Adipocyte (in vitro differentiated cells): ENCODE results near the gene CYB5R3.
"Not testable (repeated sequence)": the region's sequence is repeated elsewhere in the genome, so short reads cannot be mapped to it uniquely, and the experiment has no call there.

Source experiments
- DNase-seq: peaks from one replicate; pipeline ENCODE4 v3.0.0-alpha.2; 2015; ENCODE audit warnings: low read depth
- H3K27me3 ChIP-seq: replicated peaks from 2 replicates; pipeline ENCODE4 v1.7.0; 2013; ENCODE audit warnings: mild to moderate bottlenecking, low read length, moderate library complexity; ENCODE audit not compliant: control insufficient read depth, insufficient read depth
- H3K36me3 ChIP-seq: 2 replicates; pipeline ENCODE4 v1.7.0; 2013; ENCODE audit warnings: low read length, mild to moderate bottlenecking, moderate library complexity; ENCODE audit not compliant: control insufficient read depth, insufficient read depth, severe bottlenecking
- H3K4me1 ChIP-seq: 2 replicates; pipeline ENCODE4 v1.7.0; 2013; ENCODE audit warnings: mild to moderate bottlenecking, low read length, moderate library complexity; ENCODE audit not compliant: control insufficient read depth, insufficient read depth
- H3K4me3 ChIP-seq: 2 replicates; pipeline ENCODE4 v1.7.0; 2013; ENCODE audit warnings: mild to moderate bottlenecking, low read length, moderate library complexity
- H3K9ac ChIP-seq: 2 replicates; pipeline ENCODE4 v1.7.0; 2013; ENCODE audit warnings: mild to moderate bottlenecking, low read length, moderate library complexity
- H3K9me3 ChIP-seq: 2 replicates; pipeline ENCODE4 v1.7.0; 2013; ENCODE audit warnings: mild to moderate bottlenecking, low read length, moderate library complexity; ENCODE audit not compliant: control insufficient read depth

CYB5R3 gene

GRCh38 chr22:42686756-42687491 lies 37.7 kb upstream of the CYB5R3 start:
- H3K27me3 ChIP-seq, result no peaks in the 10 kb centered on the region
- no peaks in the 10 kb centered on the region for H3K9me3 ChIP-seq
- peaks cover 10% of the 10 kb centered on the region for H3K36me3 ChIP-seq
- no peak overlapping the region for H3K4me3 ChIP-seq
- peaks cover 87% of the 10 kb centered on the region for H3K4me1 ChIP-seq
- no peak for DNase-seq
- H3K9ac ChIP-seq, result peak overlapping the region; percentile 89

- H3K4me3 ChIP-seq, result no peak overlapping the region
- H3K9ac ChIP-seq, result peak overlapping the region; percentile 89
- peaks cover 4% of the 10 kb centered on the region for H3K36me3 ChIP-seq
- H3K4me1 ChIP-seq, result peaks cover 82% of the 10 kb centered on the region
- DNase-seq, result peak; percentile 61
- no peaks in the 10 kb centered on the region for H3K27me3 ChIP-seq
- no peaks in the 10 kb centered on the region for H3K9me3 ChIP-seq
Observed at GRCh38 chr22:42685941-42686653, 36.9 kb upstream of the CYB5R3 start.

GRCh38 chr22:42684462-42685195 lies 35.4 kb upstream of the CYB5R3 start:
- DNase-seq, result peak; percentile 43
- peaks cover 90% of the 10 kb centered on the region for H3K4me1 ChIP-seq

GRCh38 chr22:42683578-42684283 lies 34.5 kb upstream of the CYB5R3 start:
- no peaks in the 10 kb centered on the region for H3K27me3 ChIP-seq
- H3K4me3 ChIP-seq, result peak overlapping the region; percentile 17
- peak; percentile 83 for DNase-seq
- H3K9ac ChIP-seq, result peak overlapping the region; percentile 89
- peaks cover 2% of the 10 kb centered on the region for H3K9me3 ChIP-seq
- peaks cover 88% of the 10 kb centered on the region for H3K4me1 ChIP-seq
- H3K36me3 ChIP-seq, result no peaks in the 10 kb centered on the region

More at GRCh38 chr22:42684462-42685195, 35.4 kb upstream of the CYB5R3 start:
- Histone ChIP-seq H3K27me3 (no peaks in the 10 kb centered on the region), H3K9me3 (no peaks in the 10 kb centered on the region), H3K9ac (peak overlapping the region; percentile 89), H3K4me3 (peak overlapping the region; percentile 8), H3K36me3 (peaks cover 3% of the 10 kb centered on the region)

GRCh38 chr22:42682113-42682851 lies 33.1 kb upstream of the CYB5R3 start:
- H3K4me3 ChIP-seq, result no peak overlapping the region

GRCh38 chr22:42680648-42681047 lies 31.5 kb upstream of the CYB5R3 start:
- no peaks in the 10 kb centered on the region for H3K27me3 ChIP-seq
- H3K4me1 ChIP-seq, result peaks cover 77% of the 10 kb centered on the region
- no peaks in the 10 kb centered on the region for H3K36me3 ChIP-seq
- DNase-seq, result peak; percentile 92
- H3K9ac ChIP-seq, result peak overlapping the region; percentile 65
- peak overlapping the region; percentile 12 for H3K4me3 ChIP-seq
- H3K9me3 ChIP-seq, result peaks cover 7% of the 10 kb centered on the region

More at GRCh38 chr22:42682113-42682851, 33.1 kb upstream of the CYB5R3 start:
- Histone ChIP-seq H3K36me3 (no peaks in the 10 kb centered on the region), H3K9me3 (peaks cover 7% of the 10 kb centered on the region), H3K4me1 (peaks cover 78% of the 10 kb centered on the region), H3K9ac (peak overlapping the region; percentile 89), H3K27me3 (no peaks in the 10 kb centered on the region)
- no peak for DNase-seq

- H3K4me1 ChIP-seq, result peaks cover 77% of the 10 kb centered on the region
- no peaks in the 10 kb centered on the region for H3K36me3 ChIP-seq
- peaks cover 7% of the 10 kb centered on the region for H3K9me3 ChIP-seq
- H3K4me3 ChIP-seq, result no peak overlapping the region
- no peaks in the 10 kb centered on the region for H3K27me3 ChIP-seq
- peak overlapping the region; percentile 65 for H3K9ac ChIP-seq
- no peak for DNase-seq
Observed at GRCh38 chr22:42679691-42680090, 30.5 kb upstream of the CYB5R3 start.

- Histone ChIP-seq H3K36me3 (no peaks in the 10 kb centered on the region), H3K27me3 (no peaks in the 10 kb centered on the region), H3K4me1 (peaks cover 74% of the 10 kb centered on the region), H3K4me3 (no peak overlapping the region), H3K9me3 (peaks cover 7% of the 10 kb centered on the region), H3K9ac (no peak overlapping the region)
- DNase-seq, result no peak
Observed at GRCh38 chr22:42678894-42679293, 29.7 kb upstream of the CYB5R3 start.

GRCh38 chr22:42677936-42678335 lies 28.7 kb upstream of the CYB5R3 start:
- H3K27me3 ChIP-seq, H3K9ac ChIP-seq, H3K9me3 ChIP-seq, DNase-seq, H3K4me3 ChIP-seq, H3K36me3 ChIP-seq: not testable (repeated sequence)
- H3K4me1 ChIP-seq, result peaks cover 68% of the 10 kb centered on the region

GRCh38 chr22:42676059-42676607 lies 26.9 kb upstream of the CYB5R3 start:
- Histone ChIP-seq H3K4me1 (peaks cover 55% of the 10 kb centered on the region), H3K27me3 (no peaks in the 10 kb centered on the region), H3K4me3 (no peak overlapping the region), H3K9ac (peak overlapping the region; percentile 72), H3K9me3 (peaks cover 7% of the 10 kb centered on the region), H3K36me3 (no peaks in the 10 kb centered on the region)
- DNase-seq, result peak; percentile 73
